Sigmoid colon (tissue), 7 donors: ENCODE data around the gene NAT14. TPM values are rescaled to one million over a fixed set of nuclear protein-coding genes. Genes with fewer than 3 reads are reported as not detected.
A peak's percentile ranks its signal among the peaks of the same experiment; 100 is the strongest.

Experiments
- DNase-seq: peaks from one replicate; pipeline ENCODE4 v3.0.0-alpha.2; 2019
- H3K27ac ChIP-seq, 4 donors: fragments of 200-600 bp; sonication (generic); one replicate each; pipeline ENCODE4 v1.5.1; 2016 to 2019; ENCODE audit warnings: mild to moderate bottlenecking in 1 of 4
- H3K27me3 ChIP-seq, 3 donors: fragments of 200-600 bp; sonication (generic); one replicate each; pipeline ENCODE4 v1.5.1; 2019; ENCODE audit warnings: mild to moderate bottlenecking in 1 of 3
- H3K36me3 ChIP-seq, 4 donors: fragments of 200-600 bp; sonication (generic); one replicate each; pipeline ENCODE4 v1.5.1; 2016 to 2019
- H3K4me1 ChIP-seq, 4 donors: fragments of 200-600 bp; sonication (generic); one replicate each; pipeline ENCODE4 v1.5.1; 2017 to 2019
- H3K4me3 ChIP-seq, 4 donors: fragments of 200-600 bp; sonication (generic); one replicate each; pipeline ENCODE4 v1.5.1; 2017 to 2019; ENCODE audit warnings: mild to moderate bottlenecking in 2 of 4, moderate library complexity in 1 of 4
- H3K9me3 ChIP-seq, 4 donors: fragments of 200-600 bp in 3 of 4; sonication (generic) in 3 of 4; one replicate each; pipeline versions ENCODE4 v1.5.1 to v1.6.1; 2013 to 2019
- CTCF ChIP-seq, 4 experiments: fragments of 450-650 bp in 3 of 4; fragments of 200-600 bp in 1 of 4; IDR thresholded peaks; one replicate each; pipeline ENCODE4 v1.5.1; 2016 to 2019; ENCODE audit warnings: antibody characterized with exemption in 4 of 4, mild to moderate bottlenecking in 3 of 4, moderate library complexity in 2 of 4
- EP300 ChIP-seq, 4 donors: sonication (generic); formaldehyde crosslinking; IDR thresholded peaks; one replicate each; pipeline ENCODE4 v1.6.1; 2017; ENCODE audit warnings: antibody characterized with exemption in 4 of 4
- POLR2A ChIP-seq, 2 donors: fragments of 450-650 bp; IDR thresholded peaks; one replicate each; pipeline ENCODE4 v1.6.1; 2016; ENCODE audit warnings: antibody characterized with exemption in 2 of 2, mild to moderate bottlenecking in 2 of 2, moderate library complexity in 2 of 2
- POLR2AphosphoS5 ChIP-seq, 4 donors: sonication (generic); formaldehyde crosslinking; IDR thresholded peaks; one replicate each; pipeline ENCODE4 v1.6.1; 2017; ENCODE audit warnings: antibody characterized with exemption in 4 of 4
- WGBS, 2 donors: extraction: QIAGEN DNeasy Blood & Tissue Kit; methylation state at CpG; one replicate each; pipeline ENCODE4 v1.1.7; 2013; 5-methylcytosine and 5-hydroxymethylcytosine counted together
- intact Hi-C: fragments of 100-400 bp; cut with DNase I; formaldehyde crosslinking; loops from one replicate; pipeline ENCODE4 v1.15.1; 2023
- polyA plus RNA-seq, 3 donors: library from polyadenylated mRNA; stranded (reverse); fragments of 200-250 nt; gene quantifications; one replicate each; pipeline ENCODE4 v1.2.3, GENCODE V29; 2013
- total RNA-seq, 4 donors: library from RNA; depleted of rRNA; stranded (reverse); fragments of >200 nt; gene quantifications; one replicate each; pipeline ENCODE4 v1.1.0, GENCODE V29; 2016
- donor health status: healthy with polysubstance abuse.
- donor health status: Bipolar disorder and iron deficiency.
- donor health status: healthy.

NAT14 gene
- total and polyA plus RNA-seq, 7 donors, result 1.4 to 13.7 (median 7.8) TPM

- TF ChIP-seq POLR2AphosphoS5 (IDR thresholded peaks at IDR 0.05) (no peak), EP300 (IDR thresholded peaks at IDR 0.05) (no peak), CTCF (IDR thresholded peaks at IDR 0.05) (no peak), POLR2A (IDR thresholded peaks at IDR 0.05) (no peak)
- Histone ChIP-seq H3K36me3 (no peaks in the 10 kb centered on the region), H3K4me1 (peaks cover 0 to 83% (median 82%) of the 10 kb centered on the region in 4 donors), H3K4me3 (no peak overlapping the region), H3K27me3 (no peaks in the 10 kb centered on the region), H3K27ac (peak overlapping the region; percentile 68 to 99 (median 94)), H3K9me3 (no peaks in the 10 kb centered on the region)
- intact Hi-C loops, result loop anchor here (10.0 kb wide), 1 partner anchor 206 kb away; the partner anchor contains the start of genes BRSK1 and HSPBP1
- DNase-seq, result peak; percentile 74
- 75 to 80% methylated on average over 52 of the region's 52 CpGs for WGBS, 2 donors
Measured at GRCh38 chr19:55490478-55491432, 5.8 kb downstream of the NAT14 start.

- DNase-seq, result peak; percentile 80
- Histone ChIP-seq H3K9me3 (no peaks in the 10 kb centered on the region), H3K27ac (peak overlapping the region; percentile 68 to 99 (median 94)), H3K36me3 (peaks cover 0 to 9% (median 0%) of the 10 kb centered on the region in 4 donors), H3K27me3 (no peaks in the 10 kb centered on the region), H3K4me3 (no peak overlapping the region), H3K4me1 (peaks cover 0 to 73% (median 73%) of the 10 kb centered on the region in 4 donors)
- no peak for TF ChIP-seq POLR2A (IDR thresholded peaks at IDR 0.05)
- TF ChIP-seq POLR2AphosphoS5 (IDR thresholded peaks at IDR 0.05), result no peak
- TF ChIP-seq CTCF (IDR thresholded peaks at IDR 0.05), result no peak
- no peak for TF ChIP-seq EP300 (IDR thresholded peaks at IDR 0.05)
- intact Hi-C loops, result loop anchor here (10.0 kb wide), 1 partner anchor 207 kb away; the partner anchor contains the start of genes BRSK1 and HSPBP1
- 50 to 73% methylated on average over 24 of the region's 24 CpGs for WGBS, 2 donors
Measured at GRCh38 chr19:55491546-55492360, 6.8 kb downstream of the NAT14 start.

GRCh38 chr19:55492362-55492944, 7.5 kb downstream of the NAT14 start:
- H3K4me1 ChIP-seq, result peaks cover 0 to 66% (median 66%) of the 10 kb centered on the region in 4 donors
- H3K36me3 ChIP-seq, result peaks cover 0 to 10% (median 2%) of the 10 kb centered on the region in 4 donors
- no peaks in the 10 kb centered on the region for H3K27me3 ChIP-seq
- H3K27ac ChIP-seq, result peak overlapping the region; percentile 68 to 99 (median 94)
- H3K4me3 ChIP-seq, result no peak overlapping the region
- DNase-seq, result no peak
- no peak for TF ChIP-seq CTCF (IDR thresholded peaks at IDR 0.05)
- peak in 2 of 4 donors; percentile 13 to 46 for TF ChIP-seq POLR2AphosphoS5 (IDR thresholded peaks at IDR 0.05)
- no peak for TF ChIP-seq EP300 (IDR thresholded peaks at IDR 0.05)
- no peak for TF ChIP-seq POLR2A (IDR thresholded peaks at IDR 0.05)
- H3K9me3 ChIP-seq, result no peaks in the 10 kb centered on the region
- intact Hi-C loops, result loop anchor here (10.0 kb wide), 1 partner anchor 208 kb away; the partner anchor contains the start of genes BRSK1 and HSPBP1
- 23 to 52% methylated on average over 12 of the region's 12 CpGs for WGBS, 2 donors

- Histone ChIP-seq H3K4me3 (peak overlapping the region in 3 of 4 donors; percentile 23 to 50 (median 25)), H3K27me3 (no peaks in the 10 kb centered on the region), H3K4me1 (peaks cover 0 to 63% (median 59%) of the 10 kb centered on the region in 4 donors), H3K27ac (peak overlapping the region; percentile 69 to 99 (median 94)), H3K9me3 (no peaks in the 10 kb centered on the region), H3K36me3 (peaks cover 0 to 10% (median 5%) of the 10 kb centered on the region in 4 donors)
- peak; percentile 71 for DNase-seq
- TF ChIP-seq EP300 (IDR thresholded peaks at IDR 0.05), result no peak
- peak in 1 of 4 donors; percentile 28 for TF ChIP-seq POLR2AphosphoS5 (IDR thresholded peaks at IDR 0.05)
- 58 to 59% methylated on average over 18 of the region's 18 CpGs for WGBS, 2 donors
- intact Hi-C loops, result loop anchor here (10.0 kb wide), 1 partner anchor 208 kb away; the partner anchor contains the start of genes BRSK1 and HSPBP1
Measured at GRCh38 chr19:55493052-55493644, 8.2 kb downstream of the NAT14 start.
